AG10803 (cell line): Measurements from ENCODE around the gene SON.
"Not testable (repeated sequence)": the region's sequence is repeated elsewhere in the genome, so short reads cannot be mapped to it uniquely, and the experiment has no call there.

ENCODE experiments used
- DNase-seq: peaks from one replicate; pipeline ENCODE4 v3.0.0; 2010; ENCODE audit warnings: low read depth
- H3K4me3 ChIP-seq: 2 replicates; pipeline ENCODE4 v1.5.1; 2011; ENCODE audit warnings: mild to moderate bottlenecking, low read length, control low read depth
- TF ChIP-seq, protein P1 (sequence below): conservative IDR thresholded peaks from 2 replicates; pipeline ENCODE4 v1.5.1; 2011; ENCODE audit warnings: mild to moderate bottlenecking, low read length, control low read depth, inconsistent platforms

The SON gene

DNA sequence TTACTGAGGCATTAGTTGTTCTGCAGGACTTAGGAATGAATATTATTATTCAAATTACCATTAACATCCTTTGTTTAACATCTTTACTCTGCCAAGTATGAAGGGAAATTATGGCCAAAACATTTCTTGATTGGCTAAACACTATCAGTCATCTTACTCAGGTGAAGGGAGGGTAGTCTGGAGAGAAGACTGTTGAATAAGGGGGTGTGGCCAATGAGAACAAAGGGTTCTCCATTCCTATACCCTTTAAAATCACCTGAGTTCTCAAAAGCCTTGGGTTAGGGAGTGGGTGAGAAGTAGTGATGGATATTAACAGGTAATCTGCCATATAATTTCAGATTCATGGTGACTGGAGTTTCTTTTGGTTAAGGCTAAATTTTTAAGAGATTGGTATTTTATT is 79.4 kb downstream of the SON start:
- DNase-seq, result no peak
- TF ChIP-seq, protein P1, sequence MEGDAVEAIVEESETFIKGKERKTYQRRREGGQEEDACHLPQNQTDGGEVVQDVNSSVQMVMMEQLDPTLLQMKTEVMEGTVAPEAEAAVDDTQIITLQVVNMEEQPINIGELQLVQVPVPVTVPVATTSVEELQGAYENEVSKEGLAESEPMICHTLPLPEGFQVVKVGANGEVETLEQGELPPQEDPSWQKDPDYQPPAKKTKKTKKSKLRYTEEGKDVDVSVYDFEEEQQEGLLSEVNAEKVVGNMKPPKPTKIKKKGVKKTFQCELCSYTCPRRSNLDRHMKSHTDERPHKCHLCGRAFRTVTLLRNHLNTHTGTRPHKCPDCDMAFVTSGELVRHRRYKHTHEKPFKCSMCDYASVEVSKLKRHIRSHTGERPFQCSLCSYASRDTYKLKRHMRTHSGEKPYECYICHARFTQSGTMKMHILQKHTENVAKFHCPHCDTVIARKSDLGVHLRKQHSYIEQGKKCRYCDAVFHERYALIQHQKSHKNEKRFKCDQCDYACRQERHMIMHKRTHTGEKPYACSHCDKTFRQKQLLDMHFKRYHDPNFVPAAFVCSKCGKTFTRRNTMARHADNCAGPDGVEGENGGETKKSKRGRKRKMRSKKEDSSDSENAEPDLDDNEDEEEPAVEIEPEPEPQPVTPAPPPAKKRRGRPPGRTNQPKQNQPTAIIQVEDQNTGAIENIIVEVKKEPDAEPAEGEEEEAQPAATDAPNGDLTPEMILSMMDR, result no peak
- no peak overlapping the region for H3K4me3 ChIP-seq

DNA sequence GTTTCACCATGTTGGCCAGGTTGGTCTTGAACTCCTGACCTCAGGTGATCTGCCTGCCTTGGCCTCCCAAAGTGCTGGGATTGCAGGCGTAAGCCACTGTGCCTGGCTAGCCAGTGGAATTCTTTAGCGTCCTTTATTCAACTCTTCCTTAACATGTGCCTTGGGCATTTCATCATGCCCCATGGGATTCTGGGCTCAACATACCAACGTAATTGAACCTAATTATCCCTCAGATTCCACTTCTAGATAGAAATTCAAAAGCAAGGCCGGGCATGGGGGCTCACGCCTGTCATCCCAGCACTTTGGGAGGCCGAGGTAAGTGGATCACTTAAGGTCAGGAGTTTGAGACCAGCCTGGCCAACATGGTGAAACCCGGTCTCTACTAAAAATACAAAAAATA is 83.3 kb downstream of the SON start:
- not testable (repeated sequence) for DNase-seq, H3K4me3 ChIP-seq
